Activated T-helper 1 cell treated with anti-CD3 and anti-CD28 coated beads, Interleukin-2, amount 50 U/mL, for 16 hours (primary cell): ENCODE results near the gene TGFA.

Experiments used
- DNase-seq, 2 donors: peaks; one replicate each; pipeline ENCODE4 v3.0.0-alpha.2; 2020; ENCODE audit warnings: low read depth in 1 of 2, low spot score in 1 of 2

Gene TGFA

DNA sequence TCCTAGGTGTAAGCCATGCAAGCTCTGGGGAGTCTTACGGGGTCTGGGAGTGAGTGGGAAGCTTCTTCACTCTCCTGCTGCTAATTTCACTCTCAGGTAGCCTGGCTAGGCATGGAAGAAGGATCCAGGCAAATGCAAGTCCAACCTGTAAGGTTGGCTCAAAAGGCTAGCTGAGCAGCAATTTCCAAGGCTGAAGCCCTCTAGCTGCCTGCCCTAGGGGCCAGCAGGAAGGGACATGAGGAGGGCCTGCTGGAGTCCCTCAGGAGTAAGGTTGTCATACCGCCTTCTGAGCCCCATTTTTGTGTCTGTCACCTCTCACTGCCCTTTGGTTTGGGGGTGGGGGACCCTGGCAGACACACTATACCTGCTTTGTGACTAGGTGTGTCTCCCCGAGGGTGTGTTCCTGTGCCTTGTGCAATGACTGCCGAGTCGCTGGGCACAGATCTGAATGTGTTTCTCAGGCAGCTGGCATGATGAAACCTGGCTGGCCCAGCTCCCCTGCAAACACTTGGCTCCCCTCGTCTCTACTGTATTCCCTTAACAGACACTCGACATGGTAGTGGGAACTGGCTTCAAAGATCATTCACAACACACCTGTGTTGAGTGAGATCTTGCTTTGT, 127.8 kb downstream of the TGFA start:
- DNase-seq, result no peak

DNA sequence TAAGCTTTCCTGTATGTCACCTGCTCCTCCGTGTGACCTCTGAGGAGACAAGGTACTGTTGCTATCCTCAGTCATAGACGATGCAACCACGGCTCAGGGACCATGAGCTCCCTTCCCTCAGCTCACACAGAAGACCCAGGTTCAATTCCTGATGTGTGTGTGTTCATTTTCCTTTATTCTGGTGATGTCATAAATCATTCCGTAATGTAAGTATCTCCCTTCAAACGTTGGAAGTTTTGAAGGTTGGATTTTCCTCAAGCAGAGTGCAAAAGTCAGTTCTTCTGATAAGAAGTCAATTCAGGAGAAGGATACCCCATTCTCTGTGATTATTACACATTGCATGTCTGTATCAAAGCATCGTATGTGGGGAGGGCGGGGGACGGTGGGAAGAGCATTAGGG, 132.9 kb downstream of the TGFA start:
- no peak for DNase-seq

DNA sequence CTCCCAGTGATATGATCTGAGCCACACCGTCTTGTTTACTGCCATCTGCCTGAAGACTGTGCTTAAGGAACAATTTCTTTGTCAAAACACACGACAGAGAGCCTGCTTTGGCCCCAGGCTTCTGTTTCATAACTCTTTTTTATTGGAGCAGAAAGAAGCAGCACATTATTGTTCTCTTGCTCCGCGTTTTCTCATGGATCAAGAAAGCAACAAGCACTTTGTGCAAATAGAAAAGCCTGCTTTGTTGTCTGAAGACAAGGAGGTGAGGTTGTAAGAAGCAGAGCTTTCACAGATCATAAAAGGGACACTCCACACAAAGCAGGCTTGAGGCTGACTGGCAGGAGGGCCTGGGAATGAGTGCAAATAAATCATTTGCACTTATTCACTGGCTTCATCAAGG, 133.5 kb downstream of the TGFA start:
- no peak for DNase-seq

DNA sequence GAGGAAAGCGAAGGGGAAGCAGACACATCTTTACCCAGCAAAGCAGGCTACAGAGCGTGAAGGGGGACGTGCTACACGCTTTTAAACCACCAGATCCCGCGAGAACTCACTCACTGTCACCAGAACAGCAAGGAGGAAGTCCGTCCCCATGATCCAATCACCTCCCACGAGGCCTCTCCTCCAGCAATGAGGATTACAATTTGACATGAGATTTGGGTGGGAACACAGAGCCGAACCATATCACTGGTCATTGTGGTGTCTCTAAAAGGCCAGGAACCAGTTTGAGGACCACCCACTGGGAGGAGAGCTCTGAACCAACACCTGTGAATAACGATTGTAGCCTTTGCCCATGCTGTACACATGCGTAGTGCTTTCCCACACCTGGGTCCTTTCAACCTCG, 135.1 kb downstream of the TGFA start:
- DNase-seq, result no peak

DNA sequence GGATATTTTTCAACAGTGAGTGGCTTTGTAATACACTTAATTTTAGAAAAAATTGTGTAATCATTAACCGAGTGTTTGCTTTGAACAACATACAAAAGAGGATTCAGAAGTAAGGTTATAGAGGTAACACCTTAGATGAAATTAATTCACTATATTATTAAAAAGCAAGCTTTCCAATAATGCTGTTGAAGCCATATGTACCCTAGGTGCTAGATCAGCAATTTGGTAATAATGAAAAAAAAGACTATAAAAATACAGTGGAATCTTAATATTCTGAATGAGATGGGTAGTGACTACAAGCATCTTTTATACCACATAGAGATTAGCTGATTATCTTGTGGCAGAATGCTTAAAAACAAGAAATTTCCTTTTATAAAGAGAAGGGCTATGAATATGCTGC, 136.6 kb downstream of the TGFA start:
- no peak for DNase-seq

DNA sequence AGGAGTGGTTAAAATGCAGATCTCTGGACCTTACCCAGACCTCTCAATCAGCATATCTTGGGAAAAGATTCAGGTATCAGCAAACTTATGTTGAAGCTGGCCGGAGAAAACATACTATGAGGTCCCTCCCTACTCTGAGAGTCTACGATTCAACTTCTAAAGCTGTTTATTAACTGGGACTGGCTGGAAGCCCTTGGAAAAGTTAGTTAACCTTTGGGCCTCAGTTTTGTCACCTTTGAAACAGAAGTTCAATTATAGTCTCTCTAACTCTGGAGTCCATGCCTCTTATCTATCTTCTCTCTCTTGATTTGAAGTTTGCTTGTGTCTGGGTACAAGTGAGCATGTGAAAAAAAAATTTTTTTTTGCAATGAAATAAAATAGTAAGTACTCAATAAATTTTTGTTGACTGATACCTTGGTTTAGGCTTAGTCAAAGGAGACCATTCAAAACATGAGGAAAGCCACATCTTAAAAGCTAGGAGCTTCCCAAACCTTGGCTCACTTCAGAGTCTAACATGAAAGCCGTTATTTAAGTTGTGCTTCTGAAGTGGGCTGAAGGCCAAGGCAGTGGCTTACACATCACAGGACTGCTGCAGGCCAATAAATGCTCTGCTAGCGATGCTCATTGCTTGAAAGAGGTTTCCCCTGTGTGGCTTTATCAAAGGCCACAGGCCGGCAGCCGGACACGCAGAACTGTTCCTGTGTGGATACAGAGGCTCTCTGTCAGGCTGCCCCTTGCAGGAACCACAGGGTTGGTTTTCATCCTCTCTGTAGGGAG, 141.1 kb downstream of the TGFA start:
- DNase-seq, result no peak

DNA sequence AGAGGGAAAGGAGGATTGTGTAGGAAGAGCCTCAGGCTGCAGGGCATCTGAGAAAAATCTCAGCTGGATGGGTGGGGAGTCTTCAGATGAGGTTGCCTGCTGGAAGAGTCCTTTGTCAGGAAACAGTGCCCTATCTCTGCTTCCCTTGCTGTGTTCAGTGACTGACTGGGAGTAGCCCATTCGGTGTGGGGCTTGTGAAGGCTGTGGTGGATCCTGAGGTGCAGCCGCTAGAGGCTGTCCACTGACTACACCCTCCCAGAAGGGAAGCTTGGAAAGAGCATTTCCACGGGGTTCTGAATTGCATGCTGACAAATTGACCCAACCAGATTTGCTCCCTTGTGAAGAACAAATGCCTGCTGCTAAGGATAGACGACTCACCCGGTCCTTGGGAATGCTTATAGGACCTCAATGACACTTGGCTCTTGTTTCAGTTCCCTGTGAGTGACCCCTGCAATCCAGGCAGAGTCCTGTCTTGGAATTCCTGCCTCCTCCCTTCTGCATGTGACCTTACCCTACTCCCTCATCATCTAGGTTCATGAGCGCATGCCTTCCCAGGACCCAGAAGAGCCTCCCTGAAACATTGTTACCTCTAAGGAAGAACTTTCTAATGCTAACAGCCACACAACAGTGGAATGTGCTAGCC, 142.0 kb downstream of the TGFA start:
- DNase-seq, result no peak

DNA sequence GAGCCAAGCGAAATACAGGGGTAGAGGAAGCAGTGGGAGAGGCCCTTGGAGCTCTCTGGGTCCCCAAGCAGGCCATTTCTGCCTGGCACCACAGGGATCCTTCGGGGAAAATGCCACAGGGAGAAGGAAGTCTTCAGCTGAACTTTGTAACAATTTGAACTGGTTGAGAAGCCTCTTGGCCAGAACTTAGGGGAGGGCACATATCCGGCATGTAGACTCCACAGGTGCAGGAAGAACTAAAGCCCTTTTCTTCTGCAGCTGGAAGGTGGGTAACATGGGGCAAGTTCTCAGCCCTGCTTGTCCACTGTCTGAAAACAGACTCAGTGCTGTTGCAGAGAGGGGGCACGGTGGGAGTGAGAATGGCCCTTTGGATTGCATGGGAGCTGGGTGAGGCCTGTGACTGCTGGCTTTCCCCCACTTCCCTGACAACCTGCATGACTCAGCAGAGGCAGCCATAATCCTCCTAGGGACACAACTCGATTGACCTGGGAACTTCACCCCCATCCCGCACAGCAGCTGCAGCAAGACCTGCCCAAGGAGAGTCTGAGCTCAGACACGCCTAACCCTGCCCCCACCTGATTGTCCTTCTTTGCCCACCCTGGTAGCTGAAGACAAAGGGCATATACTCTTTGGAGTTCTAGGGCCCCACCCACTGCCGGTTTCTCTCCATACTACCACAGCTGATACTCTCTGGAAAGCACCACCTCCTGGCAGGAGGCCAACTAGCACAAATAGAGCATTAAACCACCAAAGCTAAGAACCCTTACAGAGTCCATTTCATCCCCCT, 150.2 kb downstream of the TGFA start:
- DNase-seq, result no peak

DNA sequence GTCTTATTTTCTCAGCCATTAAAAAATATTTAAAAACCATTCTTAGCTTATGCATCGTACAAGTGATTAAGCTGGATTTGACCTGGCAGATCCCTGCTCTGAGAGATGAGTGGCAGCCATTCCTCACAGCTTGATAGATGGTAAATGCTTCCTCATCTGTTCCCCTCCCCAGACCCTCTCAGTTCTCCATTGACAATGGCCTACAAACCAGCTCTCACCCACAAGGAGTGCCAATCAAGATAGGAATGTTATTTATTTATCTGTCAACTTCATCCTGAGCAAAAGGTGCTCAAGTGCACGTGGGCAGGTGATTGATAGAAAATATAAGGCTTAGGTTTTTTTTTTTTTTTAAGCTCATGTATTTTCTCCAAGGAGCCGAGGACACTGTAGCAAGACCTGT, 153.1 kb downstream of the TGFA start:
- no peak for DNase-seq

DNA sequence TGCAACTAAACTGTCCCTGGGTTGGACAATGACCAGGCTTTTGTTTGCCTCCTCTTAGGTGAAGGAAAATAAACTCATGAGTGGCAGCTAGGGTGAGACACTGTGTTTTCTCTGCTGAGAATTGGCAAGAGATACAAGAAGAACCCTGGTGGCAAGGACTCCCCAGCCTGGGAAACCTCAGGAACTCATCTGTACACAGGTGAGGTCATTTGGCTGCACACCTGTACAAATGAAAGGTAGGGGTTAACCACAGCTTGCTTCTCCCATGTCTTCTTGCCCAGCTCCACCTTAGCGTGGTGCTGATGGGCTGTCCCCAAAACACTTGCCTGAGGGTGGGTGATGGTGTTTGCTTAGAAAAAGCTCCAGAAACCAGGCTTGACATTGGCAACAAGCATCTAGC, 154.6 kb downstream of the TGFA start:
- no peak for DNase-seq
